ENCODE measurements around the gene SRP9.
A peak's percentile ranks its signal among the peaks of the same experiment; 100 is the strongest.
"Not testable (repeated sequence)": the region's sequence is repeated elsewhere in the genome, so short reads cannot be mapped to it uniquely, and the experiment has no call there.

SRP9 gene

DNA sequence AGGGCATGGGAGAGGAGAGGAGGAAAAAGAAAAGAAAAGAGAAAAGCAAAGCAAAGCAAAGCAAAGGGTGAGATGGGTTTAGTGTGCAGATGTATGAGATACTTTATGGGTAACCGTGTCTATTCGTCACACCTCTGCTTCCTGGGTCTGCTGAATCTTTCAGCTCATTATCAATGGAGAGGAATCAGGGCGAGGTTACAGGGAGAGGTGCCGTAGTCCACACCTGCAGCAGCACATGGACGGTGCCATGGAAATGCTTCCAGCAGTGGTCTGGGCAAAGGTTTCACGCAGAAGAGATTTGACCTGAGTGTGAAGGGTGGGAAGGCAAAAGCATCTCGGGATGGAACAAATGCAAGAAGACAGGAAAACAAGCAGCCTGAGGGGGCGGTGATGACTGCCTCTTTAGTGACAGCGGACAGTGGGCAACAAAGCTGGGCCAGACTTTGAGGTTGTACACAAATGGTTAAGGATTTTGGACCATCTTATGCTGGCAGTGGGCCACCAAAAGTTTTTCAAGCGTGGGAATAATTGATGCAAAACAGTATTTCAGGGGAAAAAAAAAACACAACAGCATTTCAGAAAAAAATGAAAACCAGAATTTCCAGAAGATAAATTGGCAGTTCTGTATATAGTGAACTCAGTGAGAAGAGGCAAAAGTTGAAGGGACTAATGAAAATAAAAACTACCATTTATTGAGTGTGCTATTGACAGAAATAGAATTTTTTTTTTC lies 19.5 kb upstream of the SRP9 start:
- no peak for DNase-seq

DNA sequence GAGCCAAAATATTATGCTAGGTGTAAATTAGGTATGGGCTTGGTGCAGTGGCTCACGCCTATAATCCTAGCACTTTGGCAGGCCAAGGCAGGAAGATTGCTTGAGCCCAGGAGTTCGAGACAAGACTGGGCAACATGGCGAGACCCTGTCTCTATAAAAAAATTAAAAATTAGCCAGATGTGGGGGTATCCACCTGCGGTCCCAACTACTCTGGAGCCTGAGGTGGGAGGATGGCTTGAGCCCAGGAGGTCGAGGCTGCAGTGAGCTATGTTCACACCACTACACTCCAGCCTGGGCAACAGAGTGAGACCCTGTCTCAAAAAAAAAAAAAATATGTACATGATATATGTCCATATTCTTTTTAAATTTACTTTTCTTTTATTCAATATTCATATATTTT lies 17.7 kb upstream of the SRP9 start:
- not testable (repeated sequence) for DNase-seq

DNA sequence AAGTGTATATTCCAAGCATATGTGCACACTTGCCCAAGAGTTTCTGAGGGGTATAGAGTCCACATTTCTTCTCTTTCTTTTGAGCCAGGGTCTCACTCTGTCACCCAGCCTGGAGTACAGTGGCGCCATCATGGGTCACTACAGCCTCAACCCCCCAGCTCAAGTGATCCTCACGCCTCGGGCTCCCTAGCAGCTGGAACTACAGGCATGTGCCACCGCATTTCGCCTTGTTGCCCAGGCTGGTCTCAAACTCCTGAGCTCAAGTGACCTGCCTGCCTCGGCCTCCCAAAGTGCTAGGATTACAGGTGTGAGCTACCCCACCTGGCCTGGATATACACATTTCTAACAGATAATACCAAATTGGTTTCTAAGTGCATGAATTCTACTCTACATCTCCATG lies 17.1 kb upstream of the SRP9 start:
- DNase-seq: no peak

DNA sequence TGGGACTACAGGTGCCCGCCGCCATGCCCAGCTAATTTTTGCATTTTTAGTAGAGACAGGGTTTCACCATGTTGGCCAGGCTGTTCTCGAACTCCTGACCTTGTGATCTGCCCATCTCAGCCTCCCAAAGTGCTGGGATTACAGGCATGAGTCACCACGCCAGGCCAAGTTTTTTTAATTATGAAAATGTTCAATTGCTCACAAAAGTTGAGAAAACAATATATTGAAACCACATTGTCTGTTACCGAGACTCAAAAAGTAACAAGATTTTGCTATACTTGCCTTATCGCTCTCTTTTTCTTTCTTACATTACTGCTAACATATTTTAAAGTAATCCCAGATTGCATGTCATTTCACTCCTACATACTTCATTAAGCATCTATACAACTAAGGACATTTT lies 16.2 kb upstream of the SRP9 start:
- not testable (repeated sequence) for DNase-seq

DNA sequence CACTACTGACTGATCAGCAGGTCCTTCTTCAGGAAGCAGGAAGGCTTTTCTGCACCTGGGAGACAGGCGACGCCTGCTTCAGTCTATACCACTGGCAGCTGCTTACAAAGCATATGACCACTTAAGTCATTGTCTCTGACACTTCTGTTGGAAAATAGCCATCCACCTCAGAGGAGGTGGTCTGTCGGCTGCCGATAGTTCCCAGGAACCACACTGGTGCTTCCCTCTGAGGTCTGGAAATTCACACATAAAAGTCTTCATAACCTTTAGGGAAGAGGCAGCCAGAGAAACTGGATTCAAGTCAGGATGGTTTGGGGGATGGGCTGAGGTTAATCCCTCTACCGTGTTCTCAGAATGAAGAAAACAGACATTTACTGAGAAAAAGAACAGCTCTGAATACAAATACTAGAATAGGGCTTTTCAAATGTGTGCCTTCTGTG lies 15.6 kb upstream of the SRP9 start:
- peak; percentile 31 for DNase-seq

DNA sequence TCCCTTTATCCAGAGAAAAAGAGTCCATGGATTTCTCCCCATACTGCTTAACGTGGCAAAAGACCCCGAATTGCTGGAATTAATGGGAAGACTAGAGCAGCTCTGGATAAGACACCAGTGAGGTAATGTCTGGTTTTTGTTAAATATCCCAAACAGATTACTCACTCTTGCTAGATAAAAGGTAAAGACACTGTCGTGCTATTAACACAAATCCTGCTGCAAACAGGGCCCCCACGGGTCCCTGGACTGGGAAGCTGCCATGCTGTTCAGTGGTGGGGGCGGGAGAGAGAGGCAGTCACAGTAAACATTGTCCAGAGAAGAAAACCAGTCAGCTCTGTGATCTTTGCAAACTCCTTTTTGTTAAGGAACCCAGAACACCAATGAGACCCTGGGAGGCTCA lies 15.2 kb upstream of the SRP9 start:
- DNase-seq: peak; percentile 27

DNA sequence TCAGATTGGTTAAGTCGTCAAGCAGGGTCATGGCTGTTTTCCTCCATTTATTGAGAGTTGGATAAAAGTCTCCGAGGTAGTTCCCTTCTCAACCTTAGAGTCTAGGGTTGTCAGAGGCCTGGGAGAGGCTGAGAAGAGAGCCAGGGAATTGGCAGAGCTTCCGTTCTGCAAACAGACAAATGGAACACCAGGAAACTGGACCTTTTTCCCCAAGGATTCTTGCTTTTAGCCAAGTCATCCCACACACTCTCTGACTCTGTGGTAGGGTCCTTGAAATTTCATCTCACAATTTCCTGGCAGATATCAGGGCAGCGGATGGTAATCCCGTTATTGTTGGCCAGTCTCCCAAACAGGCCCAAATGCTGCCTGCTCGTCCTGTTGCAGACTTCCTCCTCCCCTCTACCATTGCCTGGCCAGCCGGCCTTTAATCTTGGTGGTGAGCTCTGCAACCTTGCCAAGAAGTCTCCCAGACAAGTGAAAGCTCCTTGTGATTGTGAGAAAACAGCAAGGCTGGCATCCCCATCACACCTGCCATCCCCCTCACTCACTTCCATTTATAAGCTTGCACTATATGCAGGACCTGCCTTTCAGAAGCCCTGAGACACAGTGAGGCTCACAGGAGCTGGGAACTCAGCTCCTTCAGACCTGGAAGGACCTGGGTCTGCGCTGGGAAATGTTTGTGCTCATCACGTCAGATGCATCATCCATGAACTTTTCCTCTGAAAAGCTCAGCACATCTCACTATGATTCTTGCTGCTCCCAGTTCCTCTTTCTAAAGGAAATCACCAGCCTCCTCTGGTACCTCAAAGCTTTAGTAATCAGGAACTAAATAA lies 13.7 kb upstream of the SRP9 start:
- DNase-seq: no peak

DNA sequence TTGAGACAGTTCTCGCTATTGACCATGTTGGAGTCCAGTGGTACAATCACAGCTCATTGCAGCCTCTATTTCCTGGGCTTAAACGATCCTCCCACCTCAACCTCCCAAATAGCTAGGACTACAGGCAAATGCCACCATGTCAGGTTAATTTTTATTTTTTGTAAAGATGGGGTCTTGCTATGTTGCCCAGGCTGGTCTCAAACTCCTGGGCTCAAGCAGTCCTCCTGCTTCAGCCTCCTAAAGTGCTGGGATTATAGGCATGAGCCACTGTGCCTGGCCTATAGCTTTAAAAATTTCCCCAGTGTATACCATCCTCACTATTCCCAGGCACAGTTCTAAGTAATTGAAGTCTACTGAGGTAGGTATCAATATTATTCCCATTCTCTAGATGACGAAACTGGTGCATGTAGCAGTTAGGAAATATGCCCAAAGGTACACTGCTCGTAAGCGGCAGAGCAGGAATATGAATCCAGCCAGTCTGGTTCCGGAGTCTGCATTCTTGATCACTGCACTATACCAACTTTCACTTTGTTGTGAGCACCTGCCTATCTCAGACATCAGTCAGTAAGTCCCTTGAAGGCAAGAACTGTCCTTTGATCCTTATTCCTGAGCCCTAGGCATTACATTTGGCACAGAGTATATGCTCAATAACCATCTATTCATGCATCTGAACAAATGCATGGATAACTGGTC lies 11.5 kb upstream of the SRP9 start:
- no peak for DNase-seq

DNA sequence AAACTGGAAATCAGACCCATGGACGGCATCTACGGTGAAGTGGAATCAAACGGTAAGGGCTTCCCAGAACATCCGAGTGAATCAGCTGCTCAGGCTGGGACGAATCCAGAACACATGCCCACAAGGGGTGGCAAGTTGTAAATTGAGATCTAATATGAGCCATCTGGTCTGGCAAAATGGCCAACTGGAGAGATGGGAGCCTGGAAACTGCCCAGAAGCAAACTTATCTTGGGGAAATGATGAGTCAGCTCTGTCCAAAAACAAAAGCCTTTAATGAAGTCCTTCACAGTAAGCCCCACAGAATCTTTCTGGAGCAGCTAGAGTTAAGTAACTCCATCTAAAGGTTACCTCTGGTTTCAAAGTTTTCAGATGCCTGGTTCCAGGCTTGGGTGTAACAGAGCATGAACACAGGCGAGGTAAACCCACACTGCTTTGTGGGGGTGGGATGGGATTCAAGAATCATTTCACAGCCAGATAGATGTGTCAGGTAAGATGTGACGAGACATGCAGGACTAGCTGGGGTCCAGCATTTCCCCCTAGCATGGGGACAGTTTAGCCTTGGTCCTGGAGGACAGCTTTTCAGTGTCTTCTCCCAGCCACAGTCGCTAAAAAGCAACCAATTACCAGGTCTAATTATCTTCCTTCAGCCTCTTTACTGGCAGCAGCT lies 10.5 kb upstream of the SRP9 start:
- DNase-seq: no peak

DNA sequence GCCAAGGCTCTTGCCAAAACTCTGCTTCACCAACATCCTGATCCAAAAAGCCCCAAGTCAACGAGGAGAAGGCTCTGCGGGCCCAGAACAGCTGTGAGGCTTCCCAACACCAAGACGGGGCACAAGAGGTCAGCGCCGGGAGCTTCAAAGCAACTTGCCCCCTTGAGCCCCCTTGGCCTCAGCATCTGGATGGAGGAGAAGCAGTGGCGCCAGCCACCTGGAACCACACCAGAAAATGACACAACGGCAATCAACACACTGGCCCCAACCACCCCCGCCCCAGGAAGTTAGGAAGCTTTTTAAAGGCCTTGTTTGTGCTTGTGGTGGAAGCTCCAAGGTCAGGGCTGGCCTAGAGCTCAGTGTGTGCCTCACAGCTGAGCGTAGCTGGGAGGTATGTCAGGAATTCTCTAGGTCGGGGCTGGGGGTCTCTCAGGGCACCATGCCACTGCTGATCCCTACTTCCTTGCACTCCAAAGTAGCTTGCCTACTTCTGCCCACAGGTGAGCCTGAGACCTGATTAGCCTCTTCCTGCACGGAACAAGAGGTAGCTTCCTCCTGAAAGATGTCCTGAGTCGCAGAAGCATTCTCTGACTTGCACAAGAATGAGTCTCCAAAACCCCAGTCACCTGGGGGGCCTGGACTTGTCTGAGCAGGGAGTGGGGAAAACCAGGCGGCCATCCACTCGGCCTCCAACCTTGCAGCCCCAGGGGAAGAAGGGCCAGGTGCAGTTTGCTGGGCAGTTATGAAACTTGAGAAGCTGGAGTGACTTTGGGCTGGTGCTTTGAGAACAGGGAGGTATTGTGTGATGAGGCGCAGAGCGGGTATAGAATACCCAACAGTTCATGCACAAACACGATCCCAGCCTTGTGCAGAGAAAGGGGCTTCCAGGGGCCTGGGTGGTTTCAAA lies 9.7 kb upstream of the SRP9 start:
- DNase-seq: no peak

DNA sequence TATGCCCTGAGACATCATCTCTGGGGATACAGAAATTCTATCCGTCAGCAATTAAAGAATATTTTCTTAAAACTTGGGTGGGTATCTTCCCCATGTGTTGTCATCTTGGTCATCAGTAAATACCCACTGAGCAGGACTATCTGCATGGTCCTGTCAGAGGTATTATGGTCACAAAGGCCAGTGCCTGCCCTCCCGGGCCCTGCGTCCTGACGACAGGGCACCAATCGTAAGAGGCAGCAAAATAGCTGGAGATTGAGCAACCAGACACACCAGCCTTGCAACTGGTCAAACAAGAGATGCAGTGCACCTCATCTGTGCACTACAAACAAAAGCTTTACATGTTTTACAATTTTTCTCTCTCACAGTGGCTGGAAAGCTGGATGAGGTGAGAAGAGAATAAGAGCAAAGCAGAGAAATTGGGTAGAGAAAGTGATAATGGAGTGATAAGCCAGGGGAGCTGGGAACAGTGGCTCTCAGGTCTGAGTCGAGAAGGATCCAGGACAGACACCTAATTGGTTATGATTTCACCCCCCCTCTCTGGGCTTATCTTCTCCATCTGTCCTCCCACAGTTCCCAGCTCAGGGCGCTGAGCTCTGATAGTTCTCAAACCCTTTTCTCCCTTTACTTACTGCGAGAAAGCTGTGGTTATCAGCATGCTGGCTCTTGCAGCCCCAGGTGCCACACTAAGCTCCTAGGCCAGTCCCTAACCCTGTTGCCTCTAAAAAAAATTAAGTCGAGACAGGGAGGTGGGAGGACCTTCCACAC lies 8.8 kb upstream of the SRP9 start:
- DNase-seq: no peak

DNA sequence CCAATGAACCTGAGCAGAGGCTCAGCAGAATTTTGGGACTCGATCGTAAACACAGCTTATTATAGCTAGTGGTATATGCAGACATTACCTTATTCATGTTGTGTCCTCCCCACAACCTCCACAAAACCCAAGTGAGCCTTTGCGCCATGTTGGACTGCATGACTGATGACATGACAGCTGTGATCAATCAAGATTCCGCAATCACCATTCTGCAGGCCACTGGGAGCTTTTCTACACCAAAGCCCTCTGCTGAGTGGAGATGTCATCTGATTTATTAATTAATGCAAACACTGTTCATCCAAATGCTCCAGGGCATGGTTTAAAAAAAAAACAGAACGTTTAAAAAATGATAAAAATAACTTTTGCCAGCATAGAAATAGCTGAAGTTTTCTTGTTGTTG lies 7.9 kb upstream of the SRP9 start:
- DNase-seq: no peak

DNA sequence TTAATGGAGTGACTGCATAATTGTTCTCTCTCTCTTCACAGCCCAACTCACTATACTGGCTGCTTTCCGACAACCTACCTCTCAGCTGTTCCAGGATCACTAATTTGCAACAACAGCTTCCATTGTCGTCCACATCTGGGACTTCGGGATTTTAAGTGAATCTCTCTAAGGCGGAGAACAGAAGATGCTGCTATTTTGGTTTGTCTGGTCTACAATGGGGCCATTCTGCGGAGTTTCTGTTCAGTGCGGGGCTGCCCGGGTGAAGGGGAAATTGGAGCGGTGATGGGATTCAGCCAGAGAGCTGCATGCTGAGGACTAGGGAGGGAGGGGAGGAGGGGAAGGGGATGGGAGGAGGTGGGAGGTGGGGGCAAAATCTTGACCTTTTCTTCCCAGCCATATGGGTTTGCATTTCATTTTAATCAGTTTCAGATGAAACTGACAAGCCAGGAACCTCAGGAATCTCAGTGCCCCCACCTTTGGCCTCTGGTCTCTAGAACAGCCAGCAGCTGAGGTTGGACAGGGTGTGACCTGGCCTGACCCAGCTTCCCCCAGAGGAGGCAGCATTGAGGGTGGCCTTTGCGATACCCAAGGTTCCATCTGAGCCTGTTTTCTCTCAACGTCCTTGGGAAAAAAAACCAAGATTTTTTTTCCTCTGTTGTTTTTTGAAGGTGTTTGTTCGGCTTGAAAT lies 6.9 kb upstream of the SRP9 start:
- no peak for DNase-seq

DNA sequence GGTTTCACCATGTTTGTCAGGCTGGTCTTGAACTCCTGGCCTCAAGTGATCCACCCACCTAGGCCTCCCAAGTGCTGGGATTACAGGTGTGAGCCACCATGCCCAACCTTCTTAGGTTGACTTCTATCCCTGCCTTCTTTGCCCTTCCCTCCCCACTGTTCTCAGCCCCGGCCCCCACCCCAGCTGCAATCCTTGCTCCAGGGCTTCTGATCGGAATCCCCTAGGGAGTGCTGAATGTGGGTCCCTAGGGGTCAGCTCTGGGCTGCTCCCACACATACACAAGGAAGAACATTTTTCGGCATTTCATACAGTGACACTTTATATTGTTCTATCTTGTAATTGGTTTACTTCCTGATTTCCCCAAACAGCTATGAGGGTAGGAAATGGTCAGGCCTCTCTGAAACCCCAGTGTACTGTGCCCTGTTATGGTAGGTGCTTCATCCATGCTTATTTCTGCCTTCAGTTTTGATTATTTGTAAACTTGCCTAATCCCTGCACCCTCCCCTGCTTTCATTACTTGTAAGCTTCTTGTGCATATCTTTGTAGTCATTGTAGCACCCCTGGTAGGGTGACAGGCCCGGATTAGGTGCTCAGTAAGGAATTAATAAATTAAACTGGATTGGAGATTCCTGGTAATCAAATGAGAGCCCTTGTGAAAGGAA lies 5.8 kb upstream of the SRP9 start:
- DNase-seq: no peak

DNA sequence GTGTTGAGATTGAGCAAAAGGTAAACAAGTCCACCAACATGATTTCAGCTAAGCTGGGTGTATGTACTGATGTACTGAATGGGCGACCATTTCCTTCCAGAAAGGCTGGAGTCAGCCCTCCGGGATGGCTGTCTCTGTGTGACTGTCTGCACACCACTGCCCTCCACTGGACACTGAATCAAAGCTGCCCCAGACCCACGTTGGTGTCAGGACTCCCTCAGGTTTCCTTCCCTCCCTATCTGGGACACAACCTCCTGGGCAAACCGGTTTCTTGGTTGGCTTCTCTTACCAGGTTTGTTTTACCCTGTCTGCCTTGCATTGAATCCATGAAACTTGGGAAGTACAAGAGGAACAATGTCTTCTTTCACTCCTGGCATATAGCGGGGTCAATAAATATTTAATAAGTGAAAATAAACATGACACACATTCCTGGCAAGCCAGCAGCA lies 5.3 kb upstream of the SRP9 start:
- peak; percentile 61 for DNase-seq

DNA sequence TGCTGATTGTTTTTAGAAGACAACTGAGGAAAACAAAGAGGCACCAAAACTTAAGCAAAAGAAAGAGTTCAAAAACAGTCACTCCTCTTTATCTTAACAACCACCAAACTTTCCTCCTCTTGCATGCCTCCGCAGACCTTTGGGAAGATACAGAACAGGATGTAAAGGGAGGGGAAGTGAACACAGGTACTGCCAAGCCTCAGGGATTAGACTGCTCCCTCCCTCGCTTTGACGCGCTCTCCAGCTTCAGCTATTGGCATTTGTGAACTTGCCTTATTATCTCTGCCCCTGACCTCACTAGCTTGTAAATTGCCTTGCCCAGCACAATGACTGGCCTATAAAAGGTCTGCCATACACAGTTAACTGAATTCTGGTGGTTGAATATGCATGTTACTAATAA lies 4.8 kb upstream of the SRP9 start:
- no peak for DNase-seq

DNA sequence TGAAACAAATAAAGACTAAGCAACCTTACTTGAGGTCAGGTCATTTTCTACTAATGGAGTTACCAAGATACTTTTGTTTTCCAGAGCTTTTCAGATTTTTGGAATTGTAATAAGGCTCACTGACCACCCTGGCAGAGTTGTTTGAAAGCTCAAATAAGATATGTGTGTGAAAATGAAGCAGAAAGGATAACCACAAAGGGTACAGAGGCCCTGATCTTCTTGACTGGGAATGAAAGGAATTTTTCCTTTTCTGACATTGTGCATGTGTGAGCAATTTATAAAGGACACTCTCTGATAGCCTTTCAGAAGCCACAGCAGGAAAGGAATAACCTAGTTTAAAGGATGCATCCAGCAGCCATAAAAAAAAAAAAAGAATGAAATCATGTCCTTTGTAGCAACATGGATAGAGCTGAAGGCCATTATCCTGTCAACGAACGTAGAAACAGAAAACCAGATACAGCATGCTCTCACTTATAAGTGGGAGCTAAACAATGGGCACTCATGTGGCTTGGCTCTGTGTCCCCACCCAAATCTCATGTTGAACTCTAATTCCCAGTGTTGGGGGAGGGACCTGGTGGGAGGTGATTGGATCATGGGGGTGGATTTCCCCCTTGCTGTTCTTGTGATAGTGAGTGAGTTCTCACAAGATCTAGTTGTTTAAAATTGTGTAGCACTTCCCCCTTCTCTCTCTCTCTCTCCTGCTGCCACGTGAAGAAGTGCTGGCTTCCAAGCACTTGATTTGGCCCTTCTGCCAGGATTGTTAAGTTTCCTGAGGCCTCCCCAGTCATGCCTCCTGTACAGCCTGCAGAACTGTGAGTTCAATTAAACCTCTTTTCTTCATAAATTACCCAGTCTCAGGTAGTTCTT lies 3.1 kb upstream of the SRP9 start:
- DNase-seq: no peak

DNA sequence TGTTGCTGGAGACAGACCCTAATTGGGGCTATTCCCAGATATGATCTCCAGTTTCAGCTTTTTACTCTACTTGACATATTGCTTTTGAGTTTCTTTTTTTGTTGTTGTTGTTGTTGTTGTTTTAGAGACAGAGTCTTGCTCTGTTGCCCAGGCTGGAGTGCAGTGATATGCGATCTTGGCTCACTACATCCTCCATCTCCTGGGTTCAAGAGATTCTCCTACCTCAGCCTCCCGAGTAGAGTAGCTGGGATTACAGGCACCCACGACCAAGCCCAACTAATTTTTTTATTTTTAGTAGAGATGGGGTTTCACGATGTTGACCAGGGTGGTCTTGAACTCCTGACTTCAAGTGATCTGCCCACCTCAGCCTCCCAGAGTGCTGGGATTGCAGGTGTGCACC lies 1.3 kb upstream of the SRP9 start:
- no peak for DNase-seq

DNA sequence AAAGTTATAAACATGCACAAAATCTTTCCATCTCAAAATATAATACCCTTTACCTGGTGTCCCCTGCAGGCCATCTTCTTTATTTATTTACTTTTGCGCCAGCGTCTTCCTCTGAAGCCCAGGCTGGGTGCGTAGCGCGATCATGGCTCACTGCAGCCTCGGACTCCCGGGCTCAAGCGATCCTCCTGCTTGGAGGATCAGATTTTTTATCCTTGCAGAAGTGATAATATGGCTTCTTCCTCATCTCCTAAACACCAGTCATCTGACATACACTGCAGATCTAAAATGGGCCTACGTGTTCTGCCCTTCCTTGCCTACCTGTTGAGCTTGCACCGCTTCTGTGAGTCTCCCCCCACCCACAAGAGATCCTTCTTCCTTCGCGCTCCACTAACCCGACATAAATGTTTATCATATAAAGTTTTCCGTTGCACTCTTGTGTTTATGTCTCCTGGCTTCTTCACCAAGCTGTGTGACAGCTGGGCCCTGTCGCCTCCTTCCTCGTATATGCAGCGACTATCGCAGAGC lies 506 bp upstream of the SRP9 start:
- no peak for DNase-seq

Measured in NCI-H2227 treated with DMSO at 0.1 percent for 48 hours (cell line).